ENCODE measurements around the gene MAST2. TPM values are rescaled to one million over a fixed set of nuclear protein-coding genes. Genes with fewer than 3 reads are reported as not detected.

Gene MAST2
- total RNA-seq, 1 donor from 2014 or later = 12.6 TPM

GRCh38 chr1:45911634-45912033, 108.2 kb downstream of the MAST2 start:
- DNase-seq (ENCODE audit: low read depth) (no peak), FAIRE-seq (no peak)
- no peaks in the 10 kb centered on the region for H3K27me3 ChIP-seq (ENCODE audit: control insufficient read depth, insufficient read depth, low read length)
- no peak overlapping the region for H3K4me3 ChIP-seq (ENCODE audit: low read depth, low read length)
- H3K36me3 ChIP-seq (ENCODE audit: control insufficient read depth, insufficient read depth, low read length) = no peaks in the 10 kb centered on the region
- TF ChIP-seq CTCF (IDR thresholded peaks at IDR 0.05; ENCODE audit: insufficient read depth, low read length, severe bottlenecking) = no peak

DNA sequence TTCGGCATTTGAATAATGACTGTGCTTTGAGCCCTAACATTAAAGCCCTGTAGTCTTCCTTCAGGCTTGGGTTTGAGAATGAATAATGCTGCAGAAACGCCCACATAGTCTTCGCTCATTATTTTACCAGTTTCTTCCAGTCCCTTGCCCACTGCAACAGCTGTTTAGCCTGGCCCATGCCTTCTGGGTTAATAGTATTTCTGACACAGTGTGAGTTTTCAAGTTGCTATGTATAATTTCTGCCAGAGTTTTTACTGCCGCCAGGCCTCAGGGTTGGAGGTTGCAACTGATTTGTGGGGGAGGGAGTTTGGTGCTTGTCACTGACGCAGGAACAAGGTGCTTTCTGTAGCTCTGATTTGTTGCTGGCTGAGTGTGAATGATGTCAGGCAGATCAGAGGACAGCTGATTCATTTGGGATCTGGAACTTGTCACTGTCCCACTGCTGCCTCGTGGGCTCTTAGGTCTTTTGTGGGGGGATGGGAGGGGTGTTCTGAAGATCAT, 109.8 kb downstream of the MAST2 start:
- no peak for TF ChIP-seq CTCF (IDR thresholded peaks at IDR 0.05; ENCODE audit: insufficient read depth, low read length, severe bottlenecking)
- H3K4me3 ChIP-seq (ENCODE audit: low read depth, low read length) = no peak overlapping the region
- no peaks in the 10 kb centered on the region for H3K36me3 ChIP-seq (ENCODE audit: control insufficient read depth, insufficient read depth, low read length)
- H3K27me3 ChIP-seq (ENCODE audit: control insufficient read depth, insufficient read depth, low read length) = no peaks in the 10 kb centered on the region
- DNase-seq (ENCODE audit: low read depth) = no peak
- no peak for FAIRE-seq

- no peak overlapping the region for H3K4me3 ChIP-seq (ENCODE audit: low read depth, low read length)
- no peak for DNase-seq (ENCODE audit: low read depth)
- no peak for TF ChIP-seq CTCF (IDR thresholded peaks at IDR 0.05; ENCODE audit: insufficient read depth, low read length, severe bottlenecking)
- no peak for FAIRE-seq
- H3K36me3 ChIP-seq (ENCODE audit: control insufficient read depth, insufficient read depth, low read length) = no peaks in the 10 kb centered on the region
- H3K27me3 ChIP-seq (ENCODE audit: control insufficient read depth, insufficient read depth, low read length) = no peaks in the 10 kb centered on the region
Observed at GRCh38 chr1:45913731-45914501, 110.5 kb downstream of the MAST2 start.

DNA sequence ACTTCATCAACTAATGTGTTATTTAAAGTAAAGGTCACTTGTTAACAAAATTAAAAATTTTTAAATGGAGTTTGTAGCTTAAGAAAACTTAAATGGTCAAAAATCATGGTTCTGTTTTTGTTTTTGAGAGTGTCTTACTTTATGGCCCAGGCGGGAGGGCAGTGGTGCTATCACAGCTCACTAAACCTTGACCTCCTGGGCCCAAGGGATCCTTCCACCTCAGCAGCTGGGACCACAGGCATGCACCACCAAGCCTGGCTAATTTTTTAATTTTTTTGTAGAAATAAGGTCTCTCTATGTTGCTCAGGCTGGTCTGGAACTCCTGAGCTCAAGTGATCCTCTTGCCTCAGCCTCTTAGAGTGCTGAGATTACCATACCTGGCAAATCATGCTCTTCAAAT, 111.4 kb downstream of the MAST2 start:
- FAIRE-seq = no peak

DNA sequence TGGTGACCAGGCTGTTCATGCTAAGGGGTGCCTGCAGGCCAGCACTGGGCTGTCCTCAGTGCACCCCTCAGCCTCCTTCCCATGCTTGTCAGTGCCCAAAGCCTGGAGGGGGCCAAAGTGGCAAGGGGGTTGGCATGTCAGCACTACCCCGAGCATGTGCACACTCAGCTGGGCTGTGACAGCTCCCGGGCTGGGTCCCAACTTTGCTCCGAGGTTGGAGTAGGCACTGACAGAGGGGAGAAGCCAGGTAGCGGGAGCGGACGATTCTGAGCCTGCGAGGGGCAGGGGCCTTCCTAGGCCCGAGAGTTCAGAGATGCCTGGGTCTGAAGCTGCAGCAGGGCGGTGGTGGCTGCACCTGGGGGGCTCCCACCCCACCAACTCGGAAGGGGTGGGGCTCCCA, 119.0 kb downstream of the MAST2 start:
- H3K27me3 ChIP-seq (ENCODE audit: control insufficient read depth, insufficient read depth, low read length) = no peaks in the 10 kb centered on the region
- TF ChIP-seq CTCF (IDR thresholded peaks at IDR 0.05; ENCODE audit: insufficient read depth, low read length, severe bottlenecking) = no peak
- H3K36me3 ChIP-seq (ENCODE audit: control insufficient read depth, insufficient read depth, low read length) = no peaks in the 10 kb centered on the region
- H3K4me3 ChIP-seq (ENCODE audit: low read depth, low read length) = no peak overlapping the region
- DNase-seq (ENCODE audit: low read depth) (no peak), FAIRE-seq (no peak)

More for the DNA sequence above, 111.4 kb downstream of the MAST2 start:
- DNase-seq (ENCODE audit: low read depth) = no peak
- no peak for TF ChIP-seq CTCF (IDR thresholded peaks at IDR 0.05; ENCODE audit: insufficient read depth, low read length, severe bottlenecking)
- no peak overlapping the region for H3K4me3 ChIP-seq (ENCODE audit: low read depth, low read length)
- no peaks in the 10 kb centered on the region for H3K36me3 ChIP-seq (ENCODE audit: control insufficient read depth, insufficient read depth, low read length)
- no peaks in the 10 kb centered on the region for H3K27me3 ChIP-seq (ENCODE audit: control insufficient read depth, insufficient read depth, low read length)

GRCh38 chr1:45922813-45923212, 119.4 kb downstream of the MAST2 start:
- DNase-seq (ENCODE audit: low read depth) (no peak), FAIRE-seq (no peak)
- no peaks in the 10 kb centered on the region for H3K27me3 ChIP-seq (ENCODE audit: control insufficient read depth, insufficient read depth, low read length)
- H3K4me3 ChIP-seq (ENCODE audit: low read depth, low read length) = no peak overlapping the region
- H3K36me3 ChIP-seq (ENCODE audit: control insufficient read depth, insufficient read depth, low read length) = no peaks in the 10 kb centered on the region
- TF ChIP-seq CTCF (IDR thresholded peaks at IDR 0.05; ENCODE audit: insufficient read depth, low read length, severe bottlenecking) = no peak

All from bronchial epithelial cell (primary cell).